ENCODE data around the gene CYP2S1. TPM values are rescaled to one million over a fixed set of nuclear protein-coding genes. Genes with fewer than 3 reads are reported as not detected.

The CYP2S1 gene
- total RNA-seq, 4 donors from 2014 or later = 4.2 to 30.7 (median 14.9) TPM

DNA sequence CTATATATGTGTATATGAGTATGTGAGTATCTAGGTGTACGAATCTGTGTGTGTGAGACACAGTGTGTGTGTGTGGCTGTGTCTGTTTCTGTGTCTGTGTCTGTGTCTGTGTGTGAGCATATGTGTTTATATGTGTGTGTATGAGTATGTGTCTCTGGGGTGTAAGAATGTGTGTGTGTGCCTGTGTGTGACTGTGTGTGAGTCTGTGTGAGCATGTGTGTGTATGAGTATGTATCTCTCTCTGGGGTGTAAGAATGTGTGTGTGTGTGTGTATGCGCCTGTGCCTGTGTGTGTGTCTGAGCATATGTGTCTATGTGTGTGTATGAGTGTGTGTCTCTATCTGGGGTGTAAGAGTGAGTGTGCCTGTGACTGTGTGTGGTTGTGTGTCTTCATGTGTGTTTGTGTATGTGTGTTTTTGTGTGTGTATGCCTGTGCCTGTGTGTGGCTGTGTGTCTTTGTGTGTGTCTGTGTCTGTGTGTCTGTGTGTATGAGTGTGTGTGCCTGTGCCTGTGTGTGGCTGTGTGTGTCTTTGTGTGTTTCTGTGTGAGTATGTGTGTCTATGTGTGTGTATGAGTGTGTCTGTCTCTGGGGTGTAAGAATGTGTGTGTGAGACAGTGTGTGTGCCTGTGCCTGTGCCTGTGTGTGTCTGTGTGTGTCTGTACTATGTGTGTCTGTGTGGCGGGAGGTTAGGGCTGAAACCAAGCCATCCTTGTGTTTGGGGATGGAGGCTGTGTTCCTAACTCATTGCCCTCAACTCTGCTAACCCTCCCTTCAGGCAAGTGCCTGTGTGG lies 37.2 kb downstream of the CYP2S1 start:
- in situ Hi-C loops (cut with MboI; ENCODE audit: low pct_ligation_motif_present in 1 of 4, low pct_unique_long_range_greater_than_20kb in 1 of 4, low sequenced_read_pairs in 3 of 4) (no loop called here), intact Hi-C loops (cut with DNase I; ENCODE audit: low total_unique reads) (no loop called here)
- Histone ChIP-seq H3K4me1 (peaks cover 3 to 17% (median 13%) of the 10 kb centered on the region in 4 donors), H3K9me3 (no peaks in the 10 kb centered on the region), H3K36me3 (no peaks in the 10 kb centered on the region), H3K27me3 (no peaks in the 10 kb centered on the region), H3K27ac (no peak overlapping the region), H3K4me3 (no peak overlapping the region)
- TF ChIP-seq POLR2AphosphoS5 (IDR thresholded peaks at IDR 0.05) = no peak
- TF ChIP-seq EP300 (IDR thresholded peaks at IDR 0.05; ENCODE audit: low read depth) = no peak
- TF ChIP-seq POLR2A (IDR thresholded peaks at IDR 0.05) = no peak
- TF ChIP-seq, protein P1, sequence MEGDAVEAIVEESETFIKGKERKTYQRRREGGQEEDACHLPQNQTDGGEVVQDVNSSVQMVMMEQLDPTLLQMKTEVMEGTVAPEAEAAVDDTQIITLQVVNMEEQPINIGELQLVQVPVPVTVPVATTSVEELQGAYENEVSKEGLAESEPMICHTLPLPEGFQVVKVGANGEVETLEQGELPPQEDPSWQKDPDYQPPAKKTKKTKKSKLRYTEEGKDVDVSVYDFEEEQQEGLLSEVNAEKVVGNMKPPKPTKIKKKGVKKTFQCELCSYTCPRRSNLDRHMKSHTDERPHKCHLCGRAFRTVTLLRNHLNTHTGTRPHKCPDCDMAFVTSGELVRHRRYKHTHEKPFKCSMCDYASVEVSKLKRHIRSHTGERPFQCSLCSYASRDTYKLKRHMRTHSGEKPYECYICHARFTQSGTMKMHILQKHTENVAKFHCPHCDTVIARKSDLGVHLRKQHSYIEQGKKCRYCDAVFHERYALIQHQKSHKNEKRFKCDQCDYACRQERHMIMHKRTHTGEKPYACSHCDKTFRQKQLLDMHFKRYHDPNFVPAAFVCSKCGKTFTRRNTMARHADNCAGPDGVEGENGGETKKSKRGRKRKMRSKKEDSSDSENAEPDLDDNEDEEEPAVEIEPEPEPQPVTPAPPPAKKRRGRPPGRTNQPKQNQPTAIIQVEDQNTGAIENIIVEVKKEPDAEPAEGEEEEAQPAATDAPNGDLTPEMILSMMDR (IDR thresholded peaks at IDR 0.05) = no peak
- 94 to 100% methylated on average over 1 to 3 of the region's 3 CpGs for WGBS, 2 donors (ENCODE audit: low coverage in 1 of 2)
- DNase-seq = no peak

DNA sequence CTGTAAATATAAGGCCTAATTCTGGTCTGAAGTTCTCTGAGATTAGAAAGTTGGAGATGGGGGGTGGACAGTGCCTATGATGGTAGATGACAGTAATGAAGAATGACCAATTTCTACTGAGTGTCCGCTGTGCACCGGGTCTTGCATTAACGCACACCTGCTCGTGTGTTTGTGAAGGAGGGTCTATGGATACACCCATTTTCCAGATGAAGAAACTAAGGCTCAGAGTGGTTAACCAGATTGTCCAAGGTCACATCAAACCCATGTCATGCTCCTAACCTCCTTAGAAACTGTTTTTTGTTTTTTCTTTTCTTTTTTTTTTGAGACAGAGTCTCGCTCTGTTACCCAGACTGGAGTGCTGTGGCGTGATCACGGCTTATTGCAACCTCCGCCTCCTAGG lies 39.7 kb downstream of the CYP2S1 start:
- Histone ChIP-seq H3K4me3 (no peak overlapping the region), H3K9me3 (no peaks in the 10 kb centered on the region), H3K27ac (no peak overlapping the region), H3K27me3 (no peaks in the 10 kb centered on the region), H3K4me1 (no peaks in the 10 kb centered on the region), H3K36me3 (no peaks in the 10 kb centered on the region)
- WGBS, 2 donors (ENCODE audit: low coverage in 1 of 2) = 90% methylated on average over 4 to 8 of the region's 8 CpGs
- DNase-seq = no peak
- TF ChIP-seq, protein P1 (IDR thresholded peaks at IDR 0.05) = no peak
- TF ChIP-seq POLR2AphosphoS5 (IDR thresholded peaks at IDR 0.05) (no peak), EP300 (IDR thresholded peaks at IDR 0.05; ENCODE audit: low read depth) (no peak), POLR2A (IDR thresholded peaks at IDR 0.05) (no peak)
- intact Hi-C loops (cut with DNase I; ENCODE audit: low total_unique reads) (no loop called here), in situ Hi-C loops (cut with MboI; ENCODE audit: low pct_ligation_motif_present in 1 of 4, low pct_unique_long_range_greater_than_20kb in 1 of 4, low sequenced_read_pairs in 3 of 4) (no loop called here)

DNA sequence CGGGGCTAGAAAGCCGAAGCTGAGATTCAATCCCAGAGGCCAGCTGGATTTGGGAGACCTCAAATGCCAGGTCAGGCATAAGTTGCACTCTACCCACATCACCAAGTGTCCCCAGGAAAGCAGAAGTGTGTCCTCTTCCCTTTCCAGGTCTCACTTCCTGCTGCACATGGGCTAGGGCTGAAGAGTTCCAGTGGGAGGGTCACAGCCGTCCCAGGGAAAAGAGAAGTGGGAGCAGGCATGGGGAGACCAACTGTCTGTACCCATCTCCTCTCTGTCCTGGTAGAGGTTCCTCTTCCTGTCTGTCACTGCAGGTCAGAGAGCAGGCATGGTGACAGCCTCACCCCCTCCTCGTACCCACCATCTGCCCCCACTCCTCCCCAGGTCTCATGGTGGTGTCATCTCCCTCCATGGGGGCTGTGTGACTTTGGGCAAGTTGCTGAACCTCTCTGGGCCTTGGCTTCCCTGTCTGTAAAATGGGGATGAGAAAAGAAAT lies 40.8 kb downstream of the CYP2S1 start:
- DNase-seq = peak; percentile 21

DNA sequence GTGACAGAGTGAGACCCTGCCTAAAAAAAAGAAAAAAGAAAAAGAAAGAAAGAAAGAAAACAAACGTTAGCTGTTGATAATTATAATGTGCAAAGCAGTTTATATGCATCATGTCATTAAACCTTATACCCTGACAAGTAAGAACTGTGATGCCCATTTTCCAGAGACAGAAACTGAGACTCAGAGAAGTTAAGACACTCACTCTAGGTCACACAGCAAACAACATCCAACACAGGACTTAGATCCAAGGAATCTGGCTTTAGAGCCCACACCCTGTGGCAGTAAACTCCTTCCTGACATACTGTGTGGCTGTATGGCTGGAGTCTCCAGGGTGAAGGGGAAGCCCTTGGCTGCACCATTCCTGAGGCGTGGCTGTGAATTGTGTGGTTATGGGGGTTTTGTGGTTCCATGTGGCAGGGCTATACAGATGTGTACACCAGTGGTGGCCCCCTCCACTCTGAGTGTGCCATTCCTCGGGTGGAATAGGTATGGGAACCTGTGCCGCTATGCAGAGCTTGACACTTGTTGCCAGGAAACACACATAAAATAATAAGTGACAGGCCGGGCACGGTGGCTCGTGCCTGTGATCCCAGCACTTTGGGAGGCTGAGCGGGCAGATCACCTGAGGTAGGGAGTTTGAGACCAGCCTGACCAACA lies 41.6 kb downstream of the CYP2S1 start:
- in situ Hi-C loops (cut with MboI; ENCODE audit: low pct_ligation_motif_present in 1 of 4, low pct_unique_long_range_greater_than_20kb in 1 of 4, low sequenced_read_pairs in 3 of 4) = no loop called here
- 65 to 90% methylated on average over 1 to 8 of the region's 8 CpGs for WGBS, 2 donors (ENCODE audit: low coverage in 1 of 2)
- no peaks in the 10 kb centered on the region for H3K9me3 ChIP-seq
- peaks cover 0 to 4% (median 0%) of the 10 kb centered on the region in 4 donors for H3K4me1 ChIP-seq
- H3K4me3 ChIP-seq = no peak overlapping the region
- H3K27me3 ChIP-seq = no peaks in the 10 kb centered on the region
- no peaks in the 10 kb centered on the region for H3K36me3 ChIP-seq
- no peak overlapping the region for H3K27ac ChIP-seq
- no peak for DNase-seq
- TF ChIP-seq POLR2AphosphoS5 (IDR thresholded peaks at IDR 0.05) (no peak), POLR2A (IDR thresholded peaks at IDR 0.05) (no peak), EP300 (IDR thresholded peaks at IDR 0.05; ENCODE audit: low read depth) (no peak)
- TF ChIP-seq, protein P1 (IDR thresholded peaks at IDR 0.05) = no peak
- intact Hi-C loops (cut with DNase I; ENCODE audit: low total_unique reads) = no loop called here

More for the DNA sequence above, 40.8 kb downstream of the CYP2S1 start:
- WGBS, 2 donors (ENCODE audit: low coverage in 1 of 2) = 67% methylated on average over 4 of the region's 4 CpGs; no CpG with 5 or more reads in 1 of the 2 donors
- H3K4me1 ChIP-seq = no peaks in the 10 kb centered on the region
- no peaks in the 10 kb centered on the region for H3K36me3 ChIP-seq
- in situ Hi-C loops (cut with MboI; ENCODE audit: low pct_ligation_motif_present in 1 of 4, low pct_unique_long_range_greater_than_20kb in 1 of 4, low sequenced_read_pairs in 3 of 4) (no loop called here), intact Hi-C loops (cut with DNase I; ENCODE audit: low total_unique reads) (no loop called here)
- H3K27ac ChIP-seq = no peak overlapping the region
- TF ChIP-seq, protein P1 (IDR thresholded peaks at IDR 0.05) = no peak
- TF ChIP-seq POLR2AphosphoS5 (IDR thresholded peaks at IDR 0.05) (no peak), POLR2A (IDR thresholded peaks at IDR 0.05) (no peak), EP300 (IDR thresholded peaks at IDR 0.05; ENCODE audit: low read depth) (no peak)
- H3K27me3 ChIP-seq = no peaks in the 10 kb centered on the region
- no peaks in the 10 kb centered on the region for H3K9me3 ChIP-seq
- no peak overlapping the region for H3K4me3 ChIP-seq
